ENCODE data around the gene PSMD1.

PSMD1 gene

GRCh38 chr2:231161252-231161839 lies 104.7 kb downstream of the PSMD1 start:
- no peak for DNase-seq

- no peak for DNase-seq
Measured at GRCh38 chr2:231161877-231162329, 105.2 kb downstream of the PSMD1 start.

GRCh38 chr2:231163011-231163410 lies 106.3 kb downstream of the PSMD1 start:
- no peak for DNase-seq

GRCh38 chr2:231163414-231164095 lies 106.9 kb downstream of the PSMD1 start:
- no peak for DNase-seq

DNA sequence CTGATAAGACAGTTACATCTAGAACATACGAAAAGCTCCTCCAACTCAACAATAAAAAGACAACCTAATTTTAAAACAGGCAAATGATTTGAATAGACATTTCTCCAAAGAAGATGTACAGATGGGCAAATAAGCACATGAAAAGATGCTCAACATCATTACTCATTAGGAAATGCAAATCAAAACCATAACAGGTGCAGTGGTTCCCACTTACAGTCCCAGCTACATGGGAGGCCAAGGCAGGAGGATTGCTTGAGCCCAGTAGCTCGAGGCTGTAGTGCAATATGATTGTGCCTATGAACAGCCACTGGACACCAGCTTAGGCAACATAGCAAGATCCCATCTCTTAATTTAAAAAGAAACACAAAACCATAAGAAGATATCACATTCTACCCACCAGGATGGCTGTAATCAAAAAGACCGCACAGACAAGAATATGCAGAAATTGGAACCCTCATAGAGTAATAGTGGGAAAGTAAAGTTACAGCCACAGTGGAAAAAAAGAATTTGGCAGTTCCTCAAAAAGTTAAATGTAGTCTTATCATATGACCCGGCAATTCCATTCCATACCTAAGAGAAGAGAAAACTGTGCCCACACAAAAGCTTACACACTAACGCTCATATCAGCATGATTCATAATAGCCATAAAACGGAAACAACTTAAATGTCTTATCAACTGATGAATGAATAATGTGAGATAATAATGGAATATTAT lies 111.2 kb downstream of the PSMD1 start:
- no peak for DNase-seq

DNA sequence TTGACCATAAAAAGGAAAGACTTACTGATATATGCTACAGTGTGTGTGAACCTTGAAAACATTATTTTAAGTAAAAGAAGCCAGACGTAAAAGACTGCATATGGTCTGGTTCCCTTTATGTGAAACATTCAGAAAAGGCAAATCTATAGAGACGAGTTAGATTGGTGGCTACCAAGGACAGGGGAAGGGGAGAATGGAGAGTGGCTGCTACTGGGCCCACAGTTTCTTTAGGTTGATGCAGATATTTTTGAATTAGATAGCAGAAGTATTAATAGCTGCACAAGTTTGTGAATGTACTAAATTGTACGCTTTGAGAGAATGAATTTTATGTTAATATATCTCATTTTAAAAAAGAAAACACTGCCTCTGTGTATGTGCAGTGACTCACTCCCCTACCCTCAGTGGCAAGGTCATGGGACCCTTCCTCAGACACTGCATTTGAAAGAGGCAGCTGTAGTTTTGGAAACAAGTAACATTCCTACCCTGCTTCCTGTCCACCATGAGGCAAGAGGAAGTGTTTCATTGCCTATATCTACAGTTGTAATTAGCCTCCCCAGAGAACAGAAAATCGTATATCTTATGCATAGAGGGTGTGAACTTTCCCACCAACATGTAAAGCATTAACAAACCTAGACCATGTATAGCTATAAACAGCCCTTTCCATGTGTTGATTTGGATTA lies 111.9 kb downstream of the PSMD1 start:
- no peak for DNase-seq

DNA sequence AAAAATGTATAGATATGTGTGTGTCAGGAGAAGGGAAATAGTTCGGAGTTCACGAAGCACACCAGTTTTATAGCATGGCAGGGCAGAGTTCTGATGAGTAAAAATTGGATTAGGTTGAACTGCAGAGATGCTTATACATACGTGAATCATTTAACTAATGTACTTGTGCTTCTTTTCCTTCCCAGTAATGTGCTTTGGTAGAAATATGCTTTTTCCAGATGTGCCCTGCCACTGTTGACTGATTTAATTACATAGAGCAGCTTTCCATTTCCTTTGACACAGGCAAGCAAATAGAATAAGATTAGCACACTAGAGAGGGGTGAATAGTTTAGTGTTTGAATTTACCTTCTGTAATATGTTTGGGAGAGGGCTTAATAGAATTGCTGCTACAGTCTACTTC lies 112.8 kb downstream of the PSMD1 start:
- DNase-seq, result no peak

- no peak for DNase-seq
Measured at GRCh38 chr2:231170055-231170454, 113.4 kb downstream of the PSMD1 start.

DNA sequence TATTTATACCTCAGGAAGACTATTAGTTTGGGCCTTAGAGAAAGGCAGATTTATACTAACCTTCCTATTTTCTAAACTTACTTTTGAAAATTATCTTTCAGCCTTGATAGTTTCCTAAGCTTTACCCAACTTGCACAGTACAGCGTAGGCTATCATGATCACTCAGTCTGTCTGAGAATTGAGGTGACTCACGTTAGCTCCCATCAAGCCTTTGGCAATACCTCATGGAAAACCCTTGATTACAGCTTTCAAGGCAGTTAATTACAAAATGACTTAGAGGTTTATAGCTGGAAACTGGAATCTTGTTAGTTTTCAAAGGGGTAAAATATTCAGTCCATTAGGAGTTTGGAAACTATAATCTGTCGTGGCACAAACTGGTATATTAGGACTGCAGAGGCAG lies 115.4 kb downstream of the PSMD1 start:
- no peak for DNase-seq

DNA sequence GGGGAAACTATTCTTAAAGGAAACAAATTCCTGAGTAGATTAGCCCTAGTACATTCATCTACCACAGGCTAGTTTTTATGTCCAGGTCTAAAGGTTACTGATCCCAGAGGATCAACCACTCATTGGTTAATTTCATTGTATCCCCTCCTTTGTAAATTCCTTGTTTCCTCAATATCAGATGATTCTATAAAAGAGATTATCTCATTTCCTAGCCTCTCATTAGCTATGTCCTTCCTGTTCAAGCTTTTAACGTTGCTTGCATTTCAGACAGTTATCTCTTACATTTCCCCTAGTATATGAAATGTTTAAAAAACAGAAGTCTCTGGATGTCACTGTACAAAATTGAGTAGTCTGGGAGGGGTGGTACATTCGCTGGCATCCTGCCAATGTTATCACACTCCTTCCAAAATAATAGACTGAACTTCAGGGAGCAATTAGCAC lies 117.6 kb downstream of the PSMD1 start:
- DNase-seq, result no peak

GRCh38 chr2:231176066-231176465 lies 119.4 kb downstream of the PSMD1 start:
- no peak for DNase-seq

- DNase-seq, result no peak
Measured at GRCh38 chr2:231177156-231178025, 120.7 kb downstream of the PSMD1 start.

- DNase-seq, result peak; percentile 18
Measured at GRCh38 chr2:231178805-231179204, 122.1 kb downstream of the PSMD1 start.

GRCh38 chr2:231181860-231182512 lies 125.3 kb downstream of the PSMD1 start:
- peak; percentile 95 for DNase-seq

DNA sequence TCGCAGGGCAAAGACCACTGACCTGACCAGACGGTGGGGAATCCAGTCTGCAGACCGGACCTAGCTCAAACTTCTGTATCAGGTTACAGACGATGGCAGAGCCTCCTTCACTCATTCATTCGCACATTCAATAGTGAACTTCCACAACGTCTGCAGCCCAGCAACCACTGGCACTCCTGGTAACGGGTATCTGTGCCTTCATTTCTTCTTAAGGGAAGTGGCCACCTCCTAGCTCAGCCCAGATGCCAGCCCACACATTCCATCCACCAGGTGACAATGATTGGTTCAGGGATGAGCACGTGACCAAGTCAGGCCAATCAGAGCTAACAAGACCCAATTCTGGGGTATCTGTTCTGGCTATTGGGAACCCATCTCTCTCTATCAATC lies 125.8 kb downstream of the PSMD1 start:
- DNase-seq, result peak; percentile 29

DNA sequence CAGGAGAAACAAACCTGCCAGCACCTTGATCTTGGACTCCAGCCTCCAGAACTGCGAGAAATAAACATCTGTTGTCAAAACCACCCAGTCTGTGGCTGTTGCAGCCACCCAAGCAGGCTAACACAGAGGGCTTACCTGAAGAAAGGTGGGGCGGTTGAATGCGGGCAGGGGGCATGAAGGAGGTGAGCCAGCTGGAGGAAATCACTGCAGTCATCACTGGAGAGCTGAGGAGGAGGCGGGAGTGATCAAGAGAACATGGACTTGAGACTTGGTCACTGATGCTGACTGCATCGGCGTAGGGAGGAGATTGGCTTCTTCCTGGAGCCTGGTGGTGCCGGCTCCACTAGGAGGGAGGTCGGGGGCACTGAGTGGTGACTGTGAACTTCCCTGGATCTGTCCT lies 127.2 kb downstream of the PSMD1 start:
- DNase-seq, result no peak

DNA sequence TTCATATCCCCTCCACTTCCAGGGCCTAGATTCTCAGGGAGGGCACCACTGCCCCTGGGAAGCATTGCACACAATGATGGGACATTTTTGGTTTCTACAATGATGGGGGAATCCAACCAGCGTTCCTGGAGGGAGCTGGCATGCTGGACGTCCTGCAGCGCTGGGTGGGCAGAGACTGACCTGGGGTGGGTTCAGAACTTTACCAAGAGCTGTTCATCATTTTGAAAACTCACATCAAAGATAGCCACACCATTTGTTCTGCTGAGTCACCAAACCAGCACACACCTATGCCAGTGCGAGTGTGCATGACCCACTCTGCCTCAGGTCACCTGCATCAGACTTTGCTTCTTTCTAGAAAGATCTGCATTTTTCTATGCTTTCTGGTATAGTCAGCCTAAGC lies 127.7 kb downstream of the PSMD1 start:
- DNase-seq, result peak; percentile 9

DNA sequence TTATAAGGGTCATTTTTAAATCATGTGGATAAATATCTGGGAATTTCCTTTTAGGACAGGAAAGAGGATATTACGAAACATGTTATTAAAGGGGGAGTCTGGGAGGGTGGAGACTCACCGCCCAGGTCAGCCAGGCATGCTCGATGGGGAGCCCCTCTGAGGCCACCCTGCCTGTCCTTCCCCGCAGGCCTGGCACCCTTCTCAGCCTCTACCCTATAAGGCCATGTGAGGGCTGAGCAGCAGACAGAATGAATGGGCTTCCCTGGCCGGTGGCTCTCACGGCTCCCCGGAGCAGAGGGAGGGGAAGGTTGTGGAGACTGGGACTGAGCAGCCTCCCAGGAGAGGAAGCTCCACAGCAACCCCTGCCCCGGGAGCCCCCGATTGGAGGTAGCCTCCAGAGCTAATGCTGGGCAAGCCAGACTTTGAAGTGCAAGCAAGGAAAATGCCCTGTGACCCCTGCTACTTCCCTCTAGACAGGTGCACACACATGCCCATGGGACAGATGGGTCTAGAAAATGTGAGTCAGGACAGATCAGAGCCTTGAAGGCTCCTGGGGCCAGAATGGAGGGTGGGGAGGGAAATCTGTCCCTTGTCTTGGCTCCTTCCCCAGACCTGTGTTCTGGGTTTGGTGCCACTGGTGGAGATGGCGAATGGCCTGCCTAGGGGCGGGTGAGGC lies 128.5 kb downstream of the PSMD1 start:
- DNase-seq, result no peak

- DNase-seq, result no peak
Measured at GRCh38 chr2:231185886-231186285, 129.2 kb downstream of the PSMD1 start.

- DNase-seq, result no peak
Measured at GRCh38 chr2:231186325-231186724, 129.7 kb downstream of the PSMD1 start.

DNA sequence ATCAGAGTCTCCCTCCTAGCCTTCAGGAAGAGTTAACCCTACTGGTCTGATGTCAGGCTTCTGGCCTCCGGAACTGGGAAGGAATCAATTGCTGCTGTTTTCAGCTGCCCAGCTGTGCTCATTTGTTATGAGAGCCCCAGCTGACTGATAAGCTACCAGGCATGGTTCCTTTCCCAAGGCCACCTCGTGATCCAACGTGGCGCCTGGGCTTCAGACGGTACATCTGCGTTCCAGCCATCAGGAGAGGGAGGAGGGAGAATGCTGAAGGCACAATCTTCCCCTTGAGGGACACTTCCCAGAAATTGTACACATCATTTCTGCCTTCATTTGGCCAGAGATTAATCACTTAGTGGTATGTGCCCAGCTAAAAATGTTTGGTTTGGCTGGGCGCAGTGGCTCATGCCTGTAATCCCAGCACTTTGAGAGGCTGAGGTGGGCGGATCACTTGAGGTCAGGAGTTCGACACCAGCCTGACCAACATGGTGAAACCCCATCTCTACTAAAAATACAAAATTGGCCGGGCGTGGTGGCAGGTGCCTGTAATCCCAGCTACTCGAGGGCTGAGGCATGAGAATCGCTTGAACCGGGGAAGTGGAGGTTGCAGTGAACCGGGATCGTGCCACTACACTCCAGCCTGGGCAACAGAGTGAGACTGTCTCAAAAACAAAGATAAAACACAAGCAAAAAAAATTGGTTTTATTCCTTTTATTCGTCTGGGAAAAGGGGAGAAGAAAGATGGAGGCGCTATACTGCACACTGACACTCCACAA lies 131.3 kb downstream of the PSMD1 start:
- no peak for DNase-seq

All from DMS53 (cell line).